Glutamatergic neuron (in vitro differentiated cells): ENCODE results near the gene GRM1. TPM values are rescaled to one million over a fixed set of nuclear protein-coding genes. Genes with fewer than 3 reads are reported as not detected.

Experiments
- DNase-seq: peaks from one replicate; pipeline ENCODE4 v3.0.0; 2022
- H3K27ac Mint-ChIP-seq: one replicate; pipeline ENCODE4 v1.8.0; 2020; ENCODE audit warnings: mild to moderate bottlenecking, mixed read lengths, inconsistent platforms; ENCODE audit not compliant: unreplicated experiment
- H3K27me3 Mint-ChIP-seq: one replicate; pipeline ENCODE4 v1.8.0; 2020; ENCODE audit warnings: mild to moderate bottlenecking, moderate library complexity, mixed read lengths, inconsistent platforms; ENCODE audit not compliant: unreplicated experiment
- H3K36me3 Mint-ChIP-seq: one replicate; pipeline ENCODE4 v1.8.0; 2020; ENCODE audit warnings: mild to moderate bottlenecking, mixed read lengths, inconsistent platforms; ENCODE audit not compliant: unreplicated experiment
- H3K4me1 Mint-ChIP-seq: one replicate; pipeline ENCODE4 v1.8.0; 2020; ENCODE audit warnings: mild to moderate bottlenecking, low read depth, mixed read lengths, inconsistent platforms; ENCODE audit not compliant: unreplicated experiment
- H3K4me3 Mint-ChIP-seq: one replicate; pipeline ENCODE4 v1.8.0; 2020; ENCODE audit warnings: mild to moderate bottlenecking, mixed read lengths, inconsistent platforms; ENCODE audit not compliant: unreplicated experiment
- H3K9me3 Mint-ChIP-seq: one replicate; pipeline ENCODE4 v1.8.0; 2020; ENCODE audit warnings: mild to moderate bottlenecking, moderate library complexity, mixed read lengths, inconsistent platforms; ENCODE audit not compliant: unreplicated experiment
- CTCF ChIP-seq: fragments of 200-600 bp; sonication (generic); IDR thresholded peaks from one replicate; pipeline ENCODE4 v1.5.0; 2021; ENCODE audit not compliant: partially characterized antibody, unreplicated experiment
- total RNA-seq: library from RNA; stranded (reverse); fragmentation: NEBNext Ultra II Directional; extraction: Animal tissue kit (Norgen Biotek cat#: 25700); gene quantifications from one replicate; pipeline ENCODE4 v1.2.1, GENCODE V29; 2021; ENCODE audit not compliant: unreplicated experiment

GRM1 gene
- total RNA-seq, 1 donor from 2014 or later, result 0.17 TPM

DNA sequence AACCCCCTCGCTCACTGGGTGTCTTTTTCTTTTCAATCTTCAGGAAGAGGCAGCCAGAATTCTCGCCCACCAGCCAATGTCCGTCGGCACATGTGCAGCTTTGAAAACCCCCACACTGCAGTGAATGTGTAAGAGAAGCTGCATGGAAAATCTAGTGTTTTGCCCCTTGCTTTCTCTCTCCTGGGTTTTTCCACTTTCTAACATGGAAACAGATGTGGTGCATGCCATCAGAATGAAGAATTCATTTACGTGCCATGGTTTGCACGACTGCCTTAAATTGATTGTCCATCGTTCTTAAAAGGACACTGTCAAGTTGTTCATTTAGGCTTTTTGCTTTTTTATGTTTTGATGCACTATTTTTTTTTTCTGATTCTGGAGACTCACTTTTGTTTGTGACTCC is 397.7 kb downstream of the GRM1 start:
- TF ChIP-seq CTCF, result no peak
- Mint-ChIP-seq H3K27ac (no peak overlapping the region), H3K9me3 (no peaks in the 10 kb centered on the region), H3K27me3 (no peaks in the 10 kb centered on the region), H3K4me1 (no peaks in the 10 kb centered on the region), H3K36me3 (no peaks in the 10 kb centered on the region), H3K4me3 (no peak overlapping the region)
- no peak for DNase-seq

- H3K4me1 Mint-ChIP-seq, result no peaks in the 10 kb centered on the region
- H3K4me3 Mint-ChIP-seq, result no peak overlapping the region
- no peak overlapping the region for H3K27ac Mint-ChIP-seq
- DNase-seq, result no peak
- no peaks in the 10 kb centered on the region for H3K36me3 Mint-ChIP-seq
- no peak for TF ChIP-seq CTCF
- no peaks in the 10 kb centered on the region for H3K9me3 Mint-ChIP-seq
- H3K27me3 Mint-ChIP-seq, result peaks cover 3% of the 10 kb centered on the region
These were observed 401.0 kb downstream of the GRM1 start for GRCh38 chr6:146429831-146430230.

DNA sequence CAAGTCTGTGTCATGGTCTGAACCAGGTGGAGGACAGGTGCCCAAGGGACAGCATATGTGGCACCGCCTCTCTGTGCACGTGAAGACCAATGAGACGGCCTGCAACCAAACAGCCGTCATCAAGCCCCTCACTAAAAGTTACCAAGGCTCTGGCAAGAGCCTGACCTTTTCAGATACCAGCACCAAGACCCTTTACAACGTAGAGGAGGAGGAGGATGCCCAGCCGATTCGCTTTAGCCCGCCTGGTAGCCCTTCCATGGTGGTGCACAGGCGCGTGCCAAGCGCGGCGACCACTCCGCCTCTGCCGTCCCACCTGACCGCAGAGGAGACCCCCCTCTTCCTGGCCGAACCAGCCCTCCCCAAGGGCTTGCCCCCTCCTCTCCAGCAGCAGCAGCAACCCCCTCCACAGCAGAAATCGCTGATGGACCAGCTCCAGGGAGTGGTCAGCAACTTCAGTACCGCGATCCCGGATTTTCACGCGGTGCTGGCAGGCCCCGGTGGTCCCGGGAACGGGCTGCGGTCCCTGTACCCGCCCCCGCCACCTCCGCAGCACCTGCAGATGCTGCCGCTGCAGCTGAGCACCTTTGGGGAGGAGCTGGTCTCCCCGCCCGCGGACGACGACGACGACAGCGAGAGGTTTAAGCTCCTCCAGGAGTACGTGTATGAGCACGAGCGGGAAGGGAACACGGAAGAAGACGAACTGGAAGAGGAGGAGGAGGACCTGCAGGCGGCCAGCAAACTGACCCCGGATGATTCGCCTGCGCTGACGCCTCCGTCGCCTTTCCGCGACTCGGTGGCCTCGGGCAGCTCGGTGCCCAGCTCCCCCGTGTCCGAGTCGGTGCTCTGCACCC is 405.2 kb downstream of the GRM1 start:
- Mint-ChIP-seq H3K27me3 (peaks cover 7% of the 10 kb centered on the region), H3K27ac (no peak overlapping the region), H3K36me3 (no peaks in the 10 kb centered on the region), H3K4me3 (peak overlapping the region; percentile 85), H3K9me3 (no peaks in the 10 kb centered on the region), H3K4me1 (no peaks in the 10 kb centered on the region)
- peak; percentile 40 for DNase-seq
- TF ChIP-seq CTCF, result no peak

GRCh38 chr6:146434732-146435390 is 406.0 kb downstream of the GRM1 start:
- Mint-ChIP-seq H3K27ac (no peak overlapping the region), H3K27me3 (peaks cover 7% of the 10 kb centered on the region), H3K4me1 (no peaks in the 10 kb centered on the region), H3K4me3 (peak overlapping the region; percentile 85), H3K9me3 (no peaks in the 10 kb centered on the region), H3K36me3 (no peaks in the 10 kb centered on the region)
- no peak for DNase-seq
- no peak for TF ChIP-seq CTCF

DNA sequence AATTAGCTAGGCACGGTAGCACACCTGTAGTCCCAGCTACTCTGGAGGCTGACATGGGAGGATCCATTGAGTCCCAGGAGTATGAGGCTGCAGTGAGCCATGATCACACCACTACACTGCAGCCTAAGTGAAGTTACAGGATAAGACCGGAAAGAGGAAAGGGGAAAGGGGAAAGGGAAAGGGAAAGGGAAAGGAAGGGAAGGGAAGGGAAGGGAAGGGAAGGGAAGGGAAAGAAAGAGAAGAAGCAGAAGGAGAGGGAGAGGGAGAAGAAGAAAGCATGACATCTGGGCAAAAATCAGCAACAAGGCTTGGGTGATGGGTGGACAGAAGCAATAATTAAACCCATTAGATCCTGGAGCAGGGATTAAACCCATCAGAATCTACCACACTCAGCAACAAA is 413.0 kb downstream of the GRM1 start:
- no peaks in the 10 kb centered on the region for H3K9me3 Mint-ChIP-seq
- no peaks in the 10 kb centered on the region for H3K27me3 Mint-ChIP-seq
- no peak for DNase-seq
- no peaks in the 10 kb centered on the region for H3K4me1 Mint-ChIP-seq
- no peak overlapping the region for H3K27ac Mint-ChIP-seq
- no peak overlapping the region for H3K4me3 Mint-ChIP-seq
- no peak for TF ChIP-seq CTCF
- H3K36me3 Mint-ChIP-seq, result no peaks in the 10 kb centered on the region
